ENCODE results near the gene ASTE1. TPM values are rescaled to one million over a fixed set of nuclear protein-coding genes. Genes with fewer than 3 reads are reported as not detected.
"Not testable (repeated sequence)": the region's sequence is repeated elsewhere in the genome, so short reads cannot be mapped to it uniquely, and the experiment has no call there.

Gene ASTE1
- polyA plus RNA-seq, 4 donors: 4.5 to 26.2 (median 8.3) TPM

DNA sequence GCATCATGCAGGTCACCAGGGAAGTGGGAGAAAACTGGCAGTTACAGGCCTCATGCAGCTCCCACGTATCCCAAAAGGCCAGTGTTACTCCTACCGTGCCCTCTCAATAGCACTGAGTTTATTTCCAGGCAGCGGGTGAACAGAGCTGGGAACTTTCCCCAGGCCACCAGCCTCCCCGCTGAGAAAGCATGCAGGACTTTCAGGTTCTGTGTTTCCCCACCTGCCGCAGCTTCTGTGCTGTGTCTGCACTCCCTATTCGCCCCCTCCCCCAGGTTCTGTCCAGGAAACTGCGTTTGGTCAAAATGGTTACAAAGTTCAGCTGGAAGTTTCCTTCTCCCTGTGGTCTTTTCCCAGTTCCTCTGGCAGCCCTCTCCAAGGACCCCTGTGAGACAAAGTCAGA lies 21.4 kb upstream of the ASTE1 start:
- Histone ChIP-seq H3K9me3 (ENCODE audit: control insufficient read depth in 2 of 2, insufficient read depth in 1 of 2, low read depth in 1 of 2, low read length in 1 of 2) (peaks cover 0 to 4% of the 10 kb centered on the region in 2 donors), H3K36me3 (ENCODE audit: control insufficient read depth in 3 of 3, insufficient read depth in 2 of 3, low read depth in 1 of 3, low read length in 3 of 3) (peaks cover 0 to 4% (median 0%) of the 10 kb centered on the region in 3 donors), H3K4me1 (ENCODE audit: control insufficient read depth in 3 of 3, insufficient read depth in 2 of 3, low read depth in 1 of 3, low read length in 2 of 3) (no peaks in the 10 kb centered on the region), H3K27ac (ENCODE audit: low read depth in 1 of 3, low read length in 2 of 3) (no peak overlapping the region), H3K27me3 (ENCODE audit: control insufficient read depth in 3 of 3, insufficient read depth in 3 of 3, low read length in 3 of 3) (no peaks in the 10 kb centered on the region), H3K4me3 (ENCODE audit: low read depth in 1 of 3, low read length in 3 of 3) (no peak overlapping the region)
- 86 to 88% (median 87%) methylated on average over 7 of the region's 7 CpGs for WGBS, 3 donors
- FAIRE-seq (no peak), DNase-seq (no peak)

DNA sequence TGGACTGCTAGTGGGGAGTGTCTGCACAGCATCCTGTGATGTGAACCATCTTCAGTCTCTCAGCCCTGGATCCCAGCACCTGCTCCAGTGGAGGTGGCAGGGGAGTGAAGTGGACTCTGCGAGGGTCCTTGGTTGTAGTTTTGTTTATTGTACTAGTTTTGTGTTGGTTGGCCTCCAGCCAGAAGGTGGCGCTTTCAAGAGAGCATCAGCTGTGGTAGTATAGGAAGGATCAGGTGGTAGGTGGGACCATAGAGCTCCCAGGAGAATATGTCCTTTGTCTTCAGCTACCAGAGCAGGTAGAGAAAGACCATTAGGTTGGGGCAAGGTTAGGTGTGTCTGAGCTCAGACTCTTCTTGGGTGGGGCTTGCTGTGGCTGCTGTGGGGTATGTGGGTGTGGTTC lies 21.0 kb upstream of the ASTE1 start:
- no peaks in the 10 kb centered on the region for H3K27me3 ChIP-seq (ENCODE audit: control insufficient read depth in 3 of 3, insufficient read depth in 3 of 3, low read length in 3 of 3)
- no peak for FAIRE-seq
- 95 to 100% (median 98%) methylated on average over 2 of the region's 2 CpGs for WGBS, 3 donors

DNA sequence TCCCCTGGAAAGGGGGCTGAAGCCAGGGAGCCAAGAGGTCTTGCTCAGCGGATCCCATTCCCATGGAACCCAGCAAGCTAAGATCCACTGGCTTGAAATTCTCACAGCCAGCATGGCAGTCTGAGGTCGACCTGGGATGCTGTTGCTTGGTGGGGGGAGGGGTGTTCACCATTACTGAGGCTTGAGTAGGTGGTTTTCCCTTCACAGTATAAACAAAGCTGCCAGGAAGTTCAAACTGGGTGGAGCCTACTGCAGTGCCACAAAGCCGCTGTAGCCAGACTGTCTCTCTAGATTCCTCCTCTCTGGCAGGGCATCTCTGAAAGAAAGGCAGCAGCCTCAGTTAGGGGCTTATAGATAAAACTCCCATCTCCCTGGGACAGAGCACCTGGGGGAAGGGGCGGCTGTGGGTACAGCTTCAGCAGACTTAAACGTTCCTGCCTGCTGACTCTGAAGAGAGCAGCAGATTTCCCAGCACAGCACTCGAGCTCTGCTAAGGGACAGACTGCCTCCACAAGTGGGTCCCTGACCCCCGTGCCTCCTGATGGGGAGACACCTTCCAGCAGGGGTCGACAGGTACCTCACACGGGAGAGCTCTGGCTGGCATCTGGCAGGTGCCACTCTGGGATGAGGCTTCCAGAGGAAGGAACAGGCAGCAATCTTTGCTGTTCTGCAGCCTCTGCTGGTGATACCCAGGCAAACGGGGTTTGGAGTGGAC lies 15.8 kb upstream of the ASTE1 start:
- H3K4me1 ChIP-seq (ENCODE audit: control insufficient read depth in 3 of 3, insufficient read depth in 2 of 3, low read depth in 1 of 3, low read length in 2 of 3); H3K27ac ChIP-seq (ENCODE audit: low read depth in 1 of 3, low read length in 2 of 3); FAIRE-seq; H3K27me3 ChIP-seq (ENCODE audit: control insufficient read depth in 3 of 3, insufficient read depth in 3 of 3, low read length in 3 of 3); H3K36me3 ChIP-seq (ENCODE audit: control insufficient read depth in 3 of 3, insufficient read depth in 2 of 3, low read depth in 1 of 3, low read length in 3 of 3); H3K4me3 ChIP-seq (ENCODE audit: low read depth in 1 of 3, low read length in 3 of 3); DNase-seq: not testable (repeated sequence)
- peaks cover 0 to 15% of the 10 kb centered on the region in 2 donors for H3K9me3 ChIP-seq (ENCODE audit: control insufficient read depth in 2 of 2, insufficient read depth in 1 of 2, low read depth in 1 of 2, low read length in 1 of 2)
- 79 to 86% (median 81%) methylated on average over 10 of the region's 10 CpGs for WGBS, 3 donors

More for the DNA sequence above, 21.0 kb upstream of the ASTE1 start:
- no peak for DNase-seq
- H3K36me3 ChIP-seq (ENCODE audit: control insufficient read depth in 3 of 3, insufficient read depth in 2 of 3, low read depth in 1 of 3, low read length in 3 of 3): peaks cover 0 to 4% (median 0%) of the 10 kb centered on the region in 3 donors
- peaks cover 0 to 7% of the 10 kb centered on the region in 2 donors for H3K9me3 ChIP-seq (ENCODE audit: control insufficient read depth in 2 of 2, insufficient read depth in 1 of 2, low read depth in 1 of 2, low read length in 1 of 2)
- no peaks in the 10 kb centered on the region for H3K4me1 ChIP-seq (ENCODE audit: control insufficient read depth in 3 of 3, insufficient read depth in 2 of 3, low read depth in 1 of 3, low read length in 2 of 3)
- no peak overlapping the region for H3K27ac ChIP-seq (ENCODE audit: low read depth in 1 of 3, low read length in 2 of 3)
- no peak overlapping the region for H3K4me3 ChIP-seq (ENCODE audit: low read depth in 1 of 3, low read length in 3 of 3)

DNA sequence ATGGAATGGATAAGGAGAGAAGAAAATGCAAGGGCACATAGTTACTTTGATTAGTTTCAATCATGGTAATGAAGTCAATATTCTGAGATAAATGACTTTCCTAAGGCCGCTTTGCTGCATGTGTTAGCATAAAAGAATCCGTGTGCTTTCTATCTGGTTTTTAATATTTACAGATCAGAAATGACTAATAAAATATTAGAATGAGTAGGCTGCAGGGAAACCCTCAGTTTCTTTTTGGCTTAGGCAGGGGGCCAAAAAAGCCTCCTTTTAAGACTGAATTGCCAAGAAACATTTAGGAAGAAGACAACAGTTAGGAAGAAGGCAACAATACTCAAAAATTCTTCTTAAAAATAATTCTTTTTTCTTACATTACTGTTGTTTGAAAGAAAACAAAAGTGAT lies 11.7 kb upstream of the ASTE1 start:
- no peaks in the 10 kb centered on the region for H3K4me1 ChIP-seq (ENCODE audit: control insufficient read depth in 3 of 3, insufficient read depth in 2 of 3, low read depth in 1 of 3, low read length in 2 of 3)
- FAIRE-seq (no peak), DNase-seq (no peak)
- peaks cover 0 to 6% (median 0%) of the 10 kb centered on the region in 3 donors for H3K36me3 ChIP-seq (ENCODE audit: control insufficient read depth in 3 of 3, insufficient read depth in 2 of 3, low read depth in 1 of 3, low read length in 3 of 3)
- WGBS, 3 donors: 54 to 81% (median 67%) methylated on average over 2 of the region's 2 CpGs
- no peak overlapping the region for H3K4me3 ChIP-seq (ENCODE audit: low read depth in 1 of 3, low read length in 3 of 3)
- no peaks in the 10 kb centered on the region for H3K27me3 ChIP-seq (ENCODE audit: control insufficient read depth in 3 of 3, insufficient read depth in 3 of 3, low read length in 3 of 3)
- no peak overlapping the region for H3K27ac ChIP-seq (ENCODE audit: low read depth in 1 of 3, low read length in 2 of 3)
- peaks cover 0 to 13% of the 10 kb centered on the region in 2 donors for H3K9me3 ChIP-seq (ENCODE audit: control insufficient read depth in 2 of 2, insufficient read depth in 1 of 2, low read depth in 1 of 2, low read length in 1 of 2)

DNA sequence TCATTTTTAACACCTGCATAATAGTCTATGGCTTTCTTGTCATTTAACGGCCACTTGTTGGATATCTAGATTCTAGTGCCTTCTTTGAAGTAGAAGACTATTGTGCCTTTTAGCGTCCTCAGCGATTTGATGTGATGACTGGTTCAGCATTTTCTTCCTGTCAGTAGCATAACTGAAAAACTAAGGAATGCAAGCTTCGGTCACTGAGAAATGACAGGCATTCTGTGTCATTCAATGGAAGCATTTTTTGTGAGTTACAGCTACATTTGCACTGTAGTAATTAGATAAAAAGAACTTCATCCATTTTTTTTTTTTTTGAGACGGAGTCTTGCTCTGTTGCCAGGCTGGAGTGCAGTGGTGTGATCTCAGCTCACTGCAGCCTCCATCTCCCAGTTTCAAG lies 10.4 kb upstream of the ASTE1 start:
- H3K36me3 ChIP-seq (ENCODE audit: control insufficient read depth in 3 of 3, insufficient read depth in 2 of 3, low read depth in 1 of 3, low read length in 3 of 3): peaks cover 0 to 3% (median 0%) of the 10 kb centered on the region in 3 donors
- H3K27me3 ChIP-seq (ENCODE audit: control insufficient read depth in 3 of 3, insufficient read depth in 3 of 3, low read length in 3 of 3): no peaks in the 10 kb centered on the region
- FAIRE-seq (no peak), DNase-seq (no peak)
- H3K9me3 ChIP-seq (ENCODE audit: control insufficient read depth in 2 of 2, insufficient read depth in 1 of 2, low read depth in 1 of 2, low read length in 1 of 2): peaks cover 0 to 4% of the 10 kb centered on the region in 2 donors
- no peaks in the 10 kb centered on the region for H3K4me1 ChIP-seq (ENCODE audit: control insufficient read depth in 3 of 3, insufficient read depth in 2 of 3, low read depth in 1 of 3, low read length in 2 of 3)
- H3K27ac ChIP-seq (ENCODE audit: low read depth in 1 of 3, low read length in 2 of 3): no peak overlapping the region
- no peak overlapping the region for H3K4me3 ChIP-seq (ENCODE audit: low read depth in 1 of 3, low read length in 3 of 3)
- WGBS, 3 donors: 93 to 96% (median 95%) methylated on average over 5 of the region's 5 CpGs

DNA sequence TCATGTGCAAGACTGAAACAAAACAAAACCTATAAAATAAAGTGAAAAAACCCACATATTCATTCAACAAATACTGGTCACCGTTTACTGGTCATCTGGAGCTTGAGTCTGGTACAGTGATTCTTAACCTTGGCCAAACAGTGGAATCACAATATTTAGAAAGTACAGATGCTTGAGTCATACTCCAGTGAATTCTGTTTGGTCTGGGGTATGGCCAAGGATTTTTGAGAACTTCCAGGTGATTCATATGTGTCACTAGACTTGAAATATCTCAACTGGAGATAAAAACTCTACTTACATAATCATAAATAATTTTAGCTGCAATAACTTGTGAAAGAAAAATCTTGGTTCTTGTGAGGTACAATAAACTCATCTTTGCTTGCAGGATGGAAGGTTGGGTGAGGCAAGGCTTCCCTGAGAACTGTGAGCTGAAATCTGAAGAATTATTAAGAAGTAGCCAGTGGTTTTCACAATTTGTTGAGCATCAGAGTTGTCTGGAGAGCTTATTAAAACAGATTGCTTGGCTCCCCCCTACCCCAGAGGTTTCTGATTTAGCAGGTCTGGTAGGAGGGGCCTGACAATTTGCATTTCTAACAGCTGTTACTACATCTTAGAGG lies 9.7 kb upstream of the ASTE1 start:
- no peak overlapping the region for H3K27ac ChIP-seq (ENCODE audit: low read depth in 1 of 3, low read length in 2 of 3)
- H3K4me1 ChIP-seq (ENCODE audit: control insufficient read depth in 3 of 3, insufficient read depth in 2 of 3, low read depth in 1 of 3, low read length in 2 of 3): no peaks in the 10 kb centered on the region
- H3K27me3 ChIP-seq (ENCODE audit: control insufficient read depth in 3 of 3, insufficient read depth in 3 of 3, low read length in 3 of 3): no peaks in the 10 kb centered on the region
- no peak overlapping the region for H3K4me3 ChIP-seq (ENCODE audit: low read depth in 1 of 3, low read length in 3 of 3)
- 44 to 79% (median 54%) methylated on average over 1 of the region's 1 CpG for WGBS, 3 donors
- no peak for FAIRE-seq
- no peaks in the 10 kb centered on the region for H3K9me3 ChIP-seq (ENCODE audit: control insufficient read depth in 2 of 2, insufficient read depth in 1 of 2, low read depth in 1 of 2, low read length in 1 of 2)
- no peak for DNase-seq
- H3K36me3 ChIP-seq (ENCODE audit: control insufficient read depth in 3 of 3, insufficient read depth in 2 of 3, low read depth in 1 of 3, low read length in 3 of 3): no peaks in the 10 kb centered on the region

DNA sequence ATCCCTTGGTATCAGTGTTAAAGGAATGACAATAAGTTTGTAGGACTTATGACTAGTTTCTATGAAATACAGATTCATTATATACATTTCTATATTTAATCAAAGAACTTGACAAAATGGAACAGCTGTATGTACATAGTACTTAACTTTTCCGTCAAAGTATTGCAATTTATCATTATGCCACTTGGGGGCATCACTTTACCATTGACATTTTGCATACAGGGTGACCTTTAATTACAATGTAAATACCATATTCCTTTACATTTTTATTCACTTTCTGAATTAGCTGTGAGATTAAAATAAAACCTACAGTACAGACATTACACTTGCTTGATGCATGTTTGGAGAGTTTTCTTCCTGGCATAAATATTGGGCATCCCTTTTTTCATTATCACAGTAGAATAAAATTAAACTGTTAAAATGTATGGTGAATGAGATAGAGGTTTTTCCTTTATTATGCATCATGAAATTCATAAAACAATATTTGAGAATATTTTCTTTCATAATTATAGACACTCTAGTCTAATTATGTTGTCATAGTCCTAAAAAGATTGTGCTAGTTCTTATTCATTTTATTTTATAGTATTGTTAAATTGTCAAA lies 7.0 kb upstream of the ASTE1 start:
- Histone ChIP-seq H3K36me3 (ENCODE audit: control insufficient read depth in 3 of 3, insufficient read depth in 2 of 3, low read depth in 1 of 3, low read length in 3 of 3) (no peaks in the 10 kb centered on the region), H3K27ac (ENCODE audit: low read depth in 1 of 3, low read length in 2 of 3) (no peak overlapping the region), H3K9me3 (ENCODE audit: control insufficient read depth in 2 of 2, insufficient read depth in 1 of 2, low read depth in 1 of 2, low read length in 1 of 2) (no peaks in the 10 kb centered on the region), H3K27me3 (ENCODE audit: control insufficient read depth in 3 of 3, insufficient read depth in 3 of 3, low read length in 3 of 3) (no peaks in the 10 kb centered on the region), H3K4me1 (ENCODE audit: control insufficient read depth in 3 of 3, insufficient read depth in 2 of 3, low read depth in 1 of 3, low read length in 2 of 3) (no peaks in the 10 kb centered on the region), H3K4me3 (ENCODE audit: low read depth in 1 of 3, low read length in 3 of 3) (no peak overlapping the region)
- WGBS, 3 donors: 2 to 16% (median 3%) methylated on average over 1 of the region's 1 CpG
- DNase-seq (peak; percentile 65 to 70), FAIRE-seq (peak; percentile 89)

DNA sequence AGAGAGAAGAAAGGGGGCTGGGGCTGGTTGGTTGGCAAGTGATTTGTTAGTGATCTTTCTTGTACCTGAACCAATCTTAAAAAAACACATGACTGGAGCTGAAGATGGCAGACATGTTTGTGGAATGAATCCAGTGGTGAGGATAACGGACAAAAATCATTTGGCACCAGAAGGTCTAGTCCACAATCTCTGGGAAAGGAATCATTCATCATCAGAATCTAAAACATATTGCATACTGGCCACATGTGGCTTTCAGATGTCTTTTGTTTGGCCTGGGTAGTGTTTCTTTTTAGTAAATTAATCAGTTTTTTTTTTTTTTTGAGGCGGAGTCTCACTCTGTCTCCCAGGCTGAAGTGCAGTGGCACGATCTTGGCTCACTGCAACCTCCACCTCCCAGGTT lies 5.0 kb upstream of the ASTE1 start:
- Histone ChIP-seq H3K27me3 (ENCODE audit: control insufficient read depth in 3 of 3, insufficient read depth in 3 of 3, low read length in 3 of 3) (no peaks in the 10 kb centered on the region), H3K27ac (ENCODE audit: low read depth in 1 of 3, low read length in 2 of 3) (no peak overlapping the region), H3K36me3 (ENCODE audit: control insufficient read depth in 3 of 3, insufficient read depth in 2 of 3, low read depth in 1 of 3, low read length in 3 of 3) (no peaks in the 10 kb centered on the region), H3K4me1 (ENCODE audit: control insufficient read depth in 3 of 3, insufficient read depth in 2 of 3, low read depth in 1 of 3, low read length in 2 of 3) (peaks cover 0 to 3% (median 0%) of the 10 kb centered on the region in 3 donors), H3K9me3 (ENCODE audit: control insufficient read depth in 2 of 2, insufficient read depth in 1 of 2, low read depth in 1 of 2, low read length in 1 of 2) (no peaks in the 10 kb centered on the region), H3K4me3 (ENCODE audit: low read depth in 1 of 3, low read length in 3 of 3) (no peak overlapping the region)
- no peak for DNase-seq
- no peak for FAIRE-seq
- WGBS, 3 donors: 71 to 90% (median 79%) methylated on average over 3 of the region's 3 CpGs

Measured in small intestine (tissue), 7 donors.